VCaP (cell line): ENCODE data around the gene FRMD4B.

Experiments
- H3K27ac ChIP-seq: fragments of 450-650 bp; 2 replicates; pipeline ENCODE4 v1.5.1; 2017
- TF ChIP-seq, protein P1 (sequence below): fragments of 450-650 bp; conservative IDR thresholded peaks from 2 replicates; pipeline ENCODE4 v1.5.1; 2017; ENCODE audit warnings: mild to moderate bottlenecking, moderate library complexity

FRMD4B gene

DNA sequence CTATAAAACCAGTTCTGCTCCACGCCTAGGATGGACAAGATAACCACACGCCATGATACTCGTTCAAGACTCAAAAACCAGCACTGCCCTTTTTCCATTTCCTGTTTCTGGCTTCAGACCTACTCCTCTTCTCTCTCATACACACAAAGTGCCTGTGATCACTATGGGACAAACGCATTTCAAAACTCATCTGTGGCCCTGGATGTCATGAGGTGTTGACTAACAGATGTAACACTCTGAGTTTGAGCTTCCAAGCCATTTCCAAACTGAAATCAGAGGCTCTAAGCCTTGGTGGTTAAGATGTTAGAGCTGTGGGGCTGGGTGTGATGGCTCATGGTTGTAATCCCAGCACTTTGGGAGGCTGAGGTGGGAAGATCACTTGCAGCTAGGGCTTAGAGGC, 207.8 kb downstream of the FRMD4B start:
- TF ChIP-seq, protein P1, sequence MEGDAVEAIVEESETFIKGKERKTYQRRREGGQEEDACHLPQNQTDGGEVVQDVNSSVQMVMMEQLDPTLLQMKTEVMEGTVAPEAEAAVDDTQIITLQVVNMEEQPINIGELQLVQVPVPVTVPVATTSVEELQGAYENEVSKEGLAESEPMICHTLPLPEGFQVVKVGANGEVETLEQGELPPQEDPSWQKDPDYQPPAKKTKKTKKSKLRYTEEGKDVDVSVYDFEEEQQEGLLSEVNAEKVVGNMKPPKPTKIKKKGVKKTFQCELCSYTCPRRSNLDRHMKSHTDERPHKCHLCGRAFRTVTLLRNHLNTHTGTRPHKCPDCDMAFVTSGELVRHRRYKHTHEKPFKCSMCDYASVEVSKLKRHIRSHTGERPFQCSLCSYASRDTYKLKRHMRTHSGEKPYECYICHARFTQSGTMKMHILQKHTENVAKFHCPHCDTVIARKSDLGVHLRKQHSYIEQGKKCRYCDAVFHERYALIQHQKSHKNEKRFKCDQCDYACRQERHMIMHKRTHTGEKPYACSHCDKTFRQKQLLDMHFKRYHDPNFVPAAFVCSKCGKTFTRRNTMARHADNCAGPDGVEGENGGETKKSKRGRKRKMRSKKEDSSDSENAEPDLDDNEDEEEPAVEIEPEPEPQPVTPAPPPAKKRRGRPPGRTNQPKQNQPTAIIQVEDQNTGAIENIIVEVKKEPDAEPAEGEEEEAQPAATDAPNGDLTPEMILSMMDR, result no peak
- no peak overlapping the region for H3K27ac ChIP-seq

DNA sequence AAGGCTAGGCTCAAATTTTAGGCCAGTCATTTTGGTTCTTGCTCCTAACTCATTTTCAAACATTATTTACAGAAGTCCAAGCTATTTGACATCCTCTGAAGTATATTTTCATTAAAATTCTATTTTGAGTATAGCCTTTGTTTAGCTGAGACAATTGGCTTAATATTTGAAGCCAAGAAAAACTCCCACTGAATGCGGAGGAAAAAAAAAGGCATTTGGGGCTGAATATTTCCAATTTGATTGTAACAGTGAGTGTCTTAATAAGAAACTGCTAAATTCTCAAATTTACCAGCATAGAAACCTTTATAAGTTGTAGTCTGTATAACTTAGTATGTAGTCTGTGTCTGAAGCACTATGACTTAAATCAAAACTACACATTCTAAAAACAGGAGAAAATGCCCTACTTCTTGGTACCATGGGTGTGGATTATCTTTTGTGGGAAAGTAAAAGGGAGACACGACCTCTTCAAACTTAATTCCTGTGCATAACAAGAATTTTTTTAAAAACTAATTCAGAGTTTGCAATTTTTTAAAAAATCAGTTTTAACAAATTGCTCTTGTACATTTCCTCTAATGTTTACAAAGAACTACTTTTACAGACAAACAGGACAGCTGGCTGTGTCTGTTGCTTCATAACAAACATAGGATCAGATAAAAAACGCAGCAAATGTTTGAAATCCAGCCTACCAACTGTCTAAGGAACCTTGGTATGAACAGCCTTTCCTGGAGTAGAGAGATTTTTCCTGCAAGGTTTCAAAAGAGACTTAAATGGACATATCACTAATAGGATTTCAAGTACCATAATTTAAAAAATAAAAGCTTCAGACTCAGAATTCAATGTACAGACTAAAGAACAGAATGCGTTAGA, 210.8 kb downstream of the FRMD4B start:
- H3K27ac ChIP-seq, result 0 out of 2 replicates have a peak overlapping the region, but pooled peaks have one; percentile 9
- TF ChIP-seq, protein P1, result no peak

DNA sequence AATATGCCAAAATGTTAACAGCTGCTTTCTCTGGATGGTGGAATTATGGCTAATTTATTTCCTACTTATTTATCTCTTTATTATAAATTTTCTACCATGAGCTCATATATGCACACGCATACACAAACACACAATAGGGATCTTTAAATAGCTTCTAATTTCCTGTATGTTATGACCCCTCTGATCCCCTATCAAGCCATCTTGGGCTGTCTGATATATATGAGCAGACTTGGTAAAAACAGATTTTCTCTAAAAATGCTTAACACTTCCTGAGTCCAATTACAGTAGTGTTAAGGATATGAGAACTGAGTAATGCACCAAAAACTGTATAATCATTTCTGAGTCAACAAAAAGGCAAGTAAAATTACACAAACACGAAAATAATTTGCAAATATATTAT, 211.4 kb downstream of the FRMD4B start:
- TF ChIP-seq, protein P1, result no peak

DNA sequence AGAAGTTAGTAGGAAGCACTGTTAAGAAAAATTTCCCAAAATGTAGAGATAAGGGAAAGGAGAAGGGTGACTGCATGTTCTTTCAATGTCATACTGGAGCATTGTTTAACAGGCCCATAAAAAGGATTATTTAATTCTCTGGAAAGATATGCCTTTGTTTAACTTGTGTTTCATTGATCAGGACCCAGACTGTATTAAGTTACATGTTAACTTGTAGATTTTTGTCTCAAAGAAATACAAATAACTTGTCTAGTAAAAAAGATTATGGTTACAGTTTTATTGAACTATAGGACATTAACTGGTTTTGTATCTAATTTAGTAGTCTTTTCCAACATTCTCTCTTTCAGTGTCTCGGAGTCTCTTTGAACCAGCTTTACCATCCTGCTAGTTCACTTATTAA, 213.8 kb downstream of the FRMD4B start:
- H3K27ac ChIP-seq, result peak overlapping the region; percentile 68
- TF ChIP-seq, protein P1, result no peak

More for the DNA sequence above, 211.4 kb downstream of the FRMD4B start:
- no peak overlapping the region for H3K27ac ChIP-seq

DNA sequence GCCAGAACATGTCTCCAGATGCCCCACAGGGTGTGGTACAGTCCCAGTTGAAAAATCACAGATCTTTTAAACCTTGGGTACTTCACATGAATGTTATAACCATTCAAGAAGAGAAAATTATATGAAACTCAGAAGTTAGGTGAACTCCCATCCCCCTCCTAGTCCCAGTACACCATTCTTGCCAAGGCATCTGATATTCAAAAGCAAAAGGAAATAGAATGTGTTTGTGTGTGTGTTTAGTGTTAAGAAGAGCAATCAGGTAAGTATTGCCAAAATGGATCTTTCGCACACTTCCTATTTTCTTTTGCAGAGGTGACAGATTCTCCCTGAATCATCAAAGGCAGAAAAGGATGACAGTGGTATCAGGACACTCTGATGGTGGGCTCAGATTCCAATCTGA, 219.4 kb downstream of the FRMD4B start:
- H3K27ac ChIP-seq, result no peak overlapping the region
- TF ChIP-seq, protein P1, result no peak

DNA sequence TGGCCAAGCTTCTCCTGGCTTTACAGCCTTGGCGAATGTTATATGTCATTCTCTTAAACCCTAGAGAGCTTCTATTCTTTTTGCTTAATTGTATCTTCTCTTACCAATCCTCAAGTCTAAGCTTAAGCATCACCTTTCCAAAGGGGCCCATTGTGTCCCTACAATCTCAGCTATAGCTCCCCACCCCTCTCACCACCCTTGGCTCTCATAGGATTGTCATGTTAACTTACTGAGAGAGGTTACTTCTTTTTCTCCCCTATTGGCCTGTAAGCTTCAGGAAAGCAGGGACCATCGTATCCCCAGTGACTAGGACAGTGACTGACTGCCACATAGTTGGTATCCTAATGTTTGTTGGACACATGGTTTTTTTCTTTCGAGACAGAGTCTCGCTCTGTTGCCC, 220.1 kb downstream of the FRMD4B start:
- H3K27ac ChIP-seq, result no peak overlapping the region
- TF ChIP-seq, protein P1, result no peak

DNA sequence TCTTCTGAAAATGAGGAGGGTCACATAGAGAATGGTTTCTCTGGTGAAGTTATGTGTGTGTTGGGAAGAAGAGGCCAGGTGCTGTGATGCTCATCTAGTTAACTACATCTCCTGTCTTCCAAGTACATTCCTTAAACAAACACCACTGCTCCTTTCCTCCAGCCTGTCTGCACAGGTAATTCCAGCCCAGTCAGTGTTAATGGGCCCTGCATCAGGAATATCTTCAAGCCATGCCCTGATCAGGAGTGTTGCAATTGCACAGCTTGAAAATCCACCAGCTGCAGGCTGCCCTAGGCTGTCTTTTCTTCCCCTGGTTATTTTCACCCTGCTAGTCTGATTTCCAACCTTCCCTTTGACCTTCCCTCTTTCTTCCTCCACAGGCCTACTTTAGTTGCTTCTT, 221.6 kb downstream of the FRMD4B start:
- H3K27ac ChIP-seq, result peak overlapping the region; percentile 35; the same call in 1 of the 2 replicates
- TF ChIP-seq, protein P1, result no peak
